MM.1S (cell line): ENCODE data around the gene SCYGR5.
A peak's percentile ranks its signal among the peaks of the same experiment; 100 is the strongest.

Experiments
- DNase-seq: peaks from one replicate; pipeline ENCODE4 v3.0.0-alpha.2; 2015
- H2AFZ ChIP-seq: fragments of 300-600 bp; sonication (generic); 2 replicates; pipeline ENCODE4 v1.6.0; 2016; ENCODE audit warnings: antibody characterized with exemption, low read length
- H3F3A ChIP-seq: fragments of 300-600 bp; sonication (generic); 2 replicates; pipeline ENCODE4 v1.6.1; 2016; ENCODE audit warnings: mild to moderate bottlenecking, antibody characterized with exemption, low read length, moderate library complexity, mixed read lengths; ENCODE audit not compliant: insufficient read depth
- H3K27ac ChIP-seq: fragments of 300-600 bp; sonication (generic); 2 replicates; pipeline ENCODE4 v1.5.1; 2016; ENCODE audit warnings: mild to moderate bottlenecking, low read length
- H3K27me3 ChIP-seq: fragments of 300-600 bp; sonication (generic); replicated peaks from 2 replicates; pipeline ENCODE4 v1.6.0; 2016; ENCODE audit warnings: low read length; ENCODE audit not compliant: insufficient read depth
- H3K36me3 ChIP-seq: fragments of 300-600 bp; sonication (generic); replicated peaks from 2 replicates; pipeline ENCODE4 v1.6.1; 2016; ENCODE audit warnings: mild to moderate bottlenecking, low read length, mixed read lengths; ENCODE audit not compliant: insufficient read depth
- H3K4me1 ChIP-seq: fragments of 300-600 bp; sonication (generic); 2 replicates; pipeline ENCODE4 v1.6.1; 2016; ENCODE audit warnings: low read length, mixed read lengths
- H3K4me2 ChIP-seq: fragments of 300-600 bp; sonication (generic); 2 replicates; pipeline ENCODE4 v1.6.0; 2016; ENCODE audit warnings: low read depth, low read length
- H3K4me3 ChIP-seq: fragments of 300-600 bp; sonication (generic); 2 replicates; pipeline ENCODE4 v1.5.1; 2016; ENCODE audit warnings: low read length, mixed read lengths
- H3K79me2 ChIP-seq: fragments of 300-600 bp; sonication (generic); 2 replicates; pipeline ENCODE4 v1.6.1; 2016; ENCODE audit warnings: mixed run types, low read length, mixed read lengths
- H3K9ac ChIP-seq: fragments of 300-600 bp; sonication (generic); 2 replicates; pipeline ENCODE4 v1.6.1; 2016; ENCODE audit warnings: low read length, mixed read lengths
- H3K9me2 ChIP-seq: fragments of 300-600 bp; sonication (generic); replicated peaks from 2 replicates; pipeline ENCODE4 v1.6.1; 2016; ENCODE audit warnings: mild to moderate bottlenecking, low read length, mixed read lengths; ENCODE audit not compliant: insufficient read depth
- H3K9me3 ChIP-seq: fragments of 300-600 bp; sonication (generic); replicated peaks from 2 replicates; pipeline ENCODE4 v1.6.1; 2016; ENCODE audit warnings: mild to moderate bottlenecking, low read length, mixed read lengths; ENCODE audit not compliant: insufficient read depth
- H4K20me1 ChIP-seq: fragments of 300-600 bp; sonication (generic); 2 replicates; pipeline ENCODE4 v1.6.1; 2016; ENCODE audit warnings: mild to moderate bottlenecking, low read length, moderate library complexity, mixed read lengths; ENCODE audit not compliant: insufficient read depth
- CTCF ChIP-seq: fragments of 300-600 bp; sonication (generic); IDR thresholded peaks from 2 replicates; pipeline ENCODE4 v1.5.1; 2016; ENCODE audit warnings: antibody characterized with exemption, low read length, mixed read lengths
- EZH2 ChIP-seq: fragments of 300-600 bp; sonication (generic); optimal IDR thresholded peaks from 2 replicates; pipeline ENCODE3; 2017; ENCODE audit warnings: low read depth, mild to moderate bottlenecking, antibody characterized with exemption, low read length, mixed read lengths
- EZH2phosphoT487 ChIP-seq: fragments of 300-600 bp; sonication (generic); IDR thresholded peaks from 2 replicates; pipeline ENCODE4 v1.6.1; 2018; ENCODE audit warnings: antibody characterized with exemption, low read length

The SCYGR5 gene

GRCh38 chr2:227655454-227655853 is 11.2 kb upstream of the SCYGR5 start:
- Histone ChIP-seq H3K27ac (no peak overlapping the region), H3K9me2 (no peaks in the 10 kb centered on the region), H3K9me3 (no peaks in the 10 kb centered on the region), H3K9ac (no peak overlapping the region), H2AFZ (no peak overlapping the region), H3K4me1 (no peaks in the 10 kb centered on the region), H3F3A (no peaks in the 10 kb centered on the region), H4K20me1 (no peaks in the 10 kb centered on the region), H3K4me3 (no peak overlapping the region), H3K79me2 (no peaks in the 10 kb centered on the region), H3K4me2 (no peak overlapping the region), H3K36me3 (no peaks in the 10 kb centered on the region), H3K27me3 (no peaks in the 10 kb centered on the region)
- no peak for DNase-seq
- no peak for TF ChIP-seq EZH2
- no peak for TF ChIP-seq EZH2phosphoT487
- TF ChIP-seq CTCF: no peak

GRCh38 chr2:227657199-227657845 is 9.3 kb upstream of the SCYGR5 start:
- H4K20me1 ChIP-seq: no peaks in the 10 kb centered on the region
- TF ChIP-seq CTCF: no peak
- no peak for TF ChIP-seq EZH2phosphoT487
- no peak for TF ChIP-seq EZH2
- no peaks in the 10 kb centered on the region for H3F3A ChIP-seq
- H3K27ac ChIP-seq: no peak overlapping the region
- no peak overlapping the region for H3K9ac ChIP-seq
- H3K9me2 ChIP-seq: no peaks in the 10 kb centered on the region
- DNase-seq: peak; percentile 12
- H3K27me3 ChIP-seq: no peaks in the 10 kb centered on the region
- H3K9me3 ChIP-seq: no peaks in the 10 kb centered on the region
- H3K36me3 ChIP-seq: no peaks in the 10 kb centered on the region
- H2AFZ ChIP-seq: no peak overlapping the region
- no peaks in the 10 kb centered on the region for H3K79me2 ChIP-seq
- peak overlapping the region; percentile 31; the same call in 1 of the 2 replicates for H3K4me2 ChIP-seq
- no peaks in the 10 kb centered on the region for H3K4me1 ChIP-seq
- H3K4me3 ChIP-seq: no peak overlapping the region

- TF ChIP-seq CTCF (no peak), EZH2 (no peak), EZH2phosphoT487 (no peak)
- H3F3A ChIP-seq: no peaks in the 10 kb centered on the region
- no peak overlapping the region for H3K9ac ChIP-seq
- H3K4me1 ChIP-seq: no peaks in the 10 kb centered on the region
- no peak overlapping the region for H3K4me2 ChIP-seq
- no peaks in the 10 kb centered on the region for H4K20me1 ChIP-seq
- H3K9me3 ChIP-seq: no peaks in the 10 kb centered on the region
- no peaks in the 10 kb centered on the region for H3K36me3 ChIP-seq
- no peak overlapping the region for H3K4me3 ChIP-seq
- no peaks in the 10 kb centered on the region for H3K9me2 ChIP-seq
- no peaks in the 10 kb centered on the region for H3K27me3 ChIP-seq
- H3K27ac ChIP-seq: no peak overlapping the region
- no peaks in the 10 kb centered on the region for H3K79me2 ChIP-seq
- DNase-seq: no peak
- no peak overlapping the region for H2AFZ ChIP-seq
Measured at GRCh38 chr2:227661025-227661649, 5.5 kb upstream of the SCYGR5 start.
